ENCODE data around the gene AKAP6.

Gene AKAP6

DNA sequence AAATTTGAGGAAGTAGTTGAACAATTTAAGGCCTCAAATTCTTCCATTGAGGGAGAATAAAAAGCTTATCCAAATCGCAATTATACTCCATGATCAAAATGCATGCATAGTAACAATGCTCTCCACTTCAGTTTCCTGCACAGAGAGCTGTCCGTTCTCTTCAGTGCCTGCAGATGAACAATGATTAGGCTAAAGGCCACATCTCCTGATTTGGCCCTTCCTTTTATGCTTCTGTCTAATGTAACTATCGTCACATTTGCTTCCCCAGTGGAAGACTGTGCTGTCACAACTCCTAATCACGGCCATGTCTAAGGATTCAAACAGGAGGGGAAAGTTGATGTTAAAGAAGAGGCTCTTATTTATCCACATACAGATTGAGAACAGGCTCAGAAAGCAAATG is 496.0 kb downstream of the AKAP6 start:
- no peak for DNase-seq

DNA sequence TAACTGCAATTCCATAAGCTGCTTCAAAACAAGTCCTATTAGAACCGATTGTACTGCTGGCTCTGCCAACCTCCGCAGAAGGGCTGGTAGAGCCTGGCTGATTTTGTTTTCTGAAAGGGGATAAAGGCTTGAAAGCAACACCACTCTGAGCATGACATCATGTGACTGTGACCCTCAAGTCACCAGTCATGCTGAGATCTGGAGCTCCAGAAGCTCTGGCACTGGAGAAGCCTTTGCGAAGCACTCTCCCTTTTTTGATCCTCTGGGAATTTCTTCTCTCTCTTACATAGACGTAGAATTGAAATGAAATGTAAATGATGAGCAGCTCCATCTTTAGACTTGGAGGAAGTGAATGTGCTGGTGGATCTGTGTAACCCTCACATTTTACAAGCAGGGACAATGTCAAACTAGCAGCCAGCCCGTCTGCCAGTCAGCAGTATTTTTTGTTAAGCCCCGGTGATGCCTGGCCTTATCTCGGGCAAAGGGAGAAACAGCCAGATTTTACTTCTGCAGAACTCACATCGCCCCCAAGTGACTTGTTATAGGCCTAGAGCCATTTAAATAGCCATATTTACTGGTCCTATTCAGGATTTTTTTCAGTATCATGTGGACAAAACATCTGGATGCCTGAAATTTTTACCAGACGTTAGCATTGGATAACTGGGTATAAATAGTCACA is 497.4 kb downstream of the AKAP6 start:
- no peak for DNase-seq

DNA sequence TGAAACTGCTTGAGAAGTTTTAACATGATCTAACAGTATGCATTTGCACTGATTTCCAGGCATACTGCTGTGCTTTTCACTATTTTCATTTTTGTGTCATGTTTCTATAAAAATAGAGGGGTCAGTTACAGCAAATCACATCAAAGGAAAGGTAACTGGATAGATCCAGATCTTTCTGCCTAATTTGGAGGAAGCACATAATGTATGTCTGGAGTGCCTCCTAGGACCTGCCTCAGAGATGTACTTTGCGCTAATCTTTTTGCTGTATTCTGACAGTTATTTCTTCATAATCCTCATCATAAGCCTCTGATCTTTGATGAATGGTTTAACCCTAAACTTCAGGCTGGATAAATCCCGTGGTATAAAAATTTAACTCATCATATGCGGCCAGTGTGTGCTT is 498.4 kb downstream of the AKAP6 start:
- DNase-seq = no peak

DNA sequence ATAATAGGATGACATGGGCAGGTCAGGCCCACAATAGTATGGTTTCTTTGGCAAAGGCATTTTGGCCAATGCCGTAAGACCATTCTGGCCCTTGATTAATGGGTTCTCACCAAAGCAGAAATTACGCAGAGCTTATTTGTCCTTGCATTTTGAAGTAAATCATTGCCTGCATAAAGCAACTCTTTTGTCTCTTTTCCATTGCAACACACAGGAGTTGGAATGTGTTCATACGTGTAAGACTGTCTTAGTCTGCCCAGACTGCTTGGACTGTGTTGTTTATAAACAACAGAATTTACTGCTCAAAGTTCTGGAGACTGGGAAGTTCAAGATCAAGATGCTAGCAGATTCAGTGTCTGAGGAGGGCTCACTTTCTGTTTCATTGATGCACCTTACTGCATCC is 506.8 kb downstream of the AKAP6 start:
- DNase-seq = no peak

DNA sequence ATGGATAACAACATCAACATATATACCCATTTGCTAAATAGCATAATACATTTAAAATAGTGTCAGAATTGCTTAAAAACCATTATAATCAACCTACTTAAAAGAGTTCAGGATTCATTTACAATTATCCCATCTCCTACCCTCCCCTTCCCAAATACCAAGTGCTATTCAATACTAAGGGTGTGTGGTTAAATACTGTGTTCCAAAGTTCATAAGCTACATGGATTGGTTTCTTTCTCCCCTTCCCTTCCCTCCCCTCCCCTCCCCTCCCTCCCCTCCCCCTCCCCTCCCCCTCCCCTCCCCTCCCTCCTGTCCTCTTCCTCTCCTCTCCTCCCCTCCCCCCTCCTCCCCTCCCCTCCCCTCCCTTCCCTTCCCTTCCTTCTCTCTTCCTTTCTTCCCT is 512.6 kb downstream of the AKAP6 start:
- DNase-seq = no peak

DNA sequence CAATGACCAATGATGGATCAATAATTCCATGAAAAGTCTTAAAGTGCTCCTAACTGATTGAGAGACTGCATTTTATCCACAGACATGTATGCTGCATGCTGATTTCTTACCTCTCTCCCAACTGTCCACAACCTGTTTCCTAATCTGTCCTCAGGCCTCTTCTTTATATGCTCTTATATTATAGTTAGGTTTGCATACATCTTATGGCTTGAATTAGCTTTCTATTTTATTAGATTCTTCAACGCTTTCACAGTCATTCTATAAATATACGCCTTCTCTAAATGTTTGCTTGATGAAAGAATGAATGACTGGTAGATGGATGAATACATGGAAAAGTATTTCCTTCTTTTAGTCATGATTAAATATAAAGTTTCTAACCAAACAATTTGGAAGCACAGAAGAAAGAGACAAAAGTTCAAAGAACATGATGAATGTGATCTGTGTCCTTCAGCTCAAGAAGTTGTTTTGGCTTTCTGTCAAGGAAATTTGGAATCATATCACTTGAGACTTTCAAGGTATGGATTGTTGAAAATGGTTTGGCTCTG is 517.8 kb downstream of the AKAP6 start:
- no peak for DNase-seq

DNA sequence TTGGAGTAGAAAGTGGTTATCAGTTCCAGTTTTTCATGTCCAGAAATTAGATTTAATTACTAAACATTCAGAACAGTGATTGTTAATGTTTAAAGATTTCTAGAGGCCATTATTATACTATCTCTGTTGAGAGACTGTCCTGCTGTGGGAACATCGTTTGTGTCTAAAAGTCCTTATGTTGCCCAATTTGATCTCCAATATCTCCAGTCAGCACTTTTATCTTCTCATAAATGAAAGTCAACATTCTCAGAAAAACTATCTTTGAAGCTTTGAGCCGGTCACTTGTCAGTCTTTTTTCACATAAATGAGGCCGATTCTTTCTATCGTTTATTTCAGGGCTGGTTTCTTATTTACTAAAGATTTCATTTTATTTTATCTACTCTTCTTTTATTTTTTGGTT is 518.8 kb downstream of the AKAP6 start:
- DNase-seq = no peak

DNA sequence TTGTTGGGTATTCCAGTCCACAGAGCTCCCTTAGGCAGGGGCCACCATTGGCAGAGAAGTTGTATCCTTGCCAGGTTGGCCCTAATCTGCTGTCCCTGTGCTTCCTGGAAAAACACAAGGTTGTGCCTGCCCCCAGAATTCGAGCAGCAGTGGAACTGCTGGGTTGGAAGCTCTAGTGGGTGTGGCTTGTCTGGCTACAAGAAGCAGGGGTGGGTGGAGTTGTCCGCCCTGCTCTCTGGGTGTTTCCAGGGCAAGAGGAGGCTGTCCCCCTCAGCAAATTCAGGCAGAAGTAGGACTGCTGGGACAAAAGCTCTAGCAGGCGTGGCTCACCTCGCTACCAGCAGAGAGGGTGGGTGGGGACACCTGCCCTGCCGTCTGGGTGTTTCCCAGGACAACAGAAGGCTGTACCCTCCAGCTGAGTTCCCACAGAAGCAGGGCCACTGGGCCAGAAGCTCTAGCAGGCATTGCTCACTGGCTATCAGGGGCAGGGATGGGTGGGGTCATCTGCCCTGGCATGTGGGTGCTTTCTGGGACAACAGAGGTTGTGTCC is 536.8 kb downstream of the AKAP6 start:
- no peak for DNase-seq

DNA sequence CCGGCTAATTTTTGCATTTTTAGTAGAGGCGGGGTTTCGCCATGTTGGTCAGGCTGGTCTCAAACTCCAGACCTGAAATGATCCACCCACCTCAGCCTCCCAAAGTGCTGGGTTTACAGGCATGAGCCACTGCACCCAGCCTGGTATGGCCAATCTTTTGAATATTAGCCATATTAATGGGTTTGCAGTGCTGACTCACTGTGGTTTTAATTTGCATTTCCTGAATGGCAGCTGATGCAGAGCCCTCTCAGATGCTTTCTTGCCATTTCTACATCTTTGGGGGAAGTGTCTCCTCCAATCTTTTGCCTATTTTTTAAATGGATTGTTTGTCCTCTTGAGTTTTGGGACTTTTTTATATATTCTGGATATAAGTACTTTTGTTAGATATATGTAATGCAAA is 554.1 kb downstream of the AKAP6 start:
- DNase-seq = no peak

Measured in inflammatory macrophage (primary cell).